ENCODE data around the gene NCKAP5L. TPM values are rescaled to one million over a fixed set of nuclear protein-coding genes. Genes with fewer than 3 reads are reported as not detected.

NCKAP5L gene
- total RNA-seq, 1 donor from 2014 or later = 9.1 TPM

GRCh38 chr12:49809906-49810389, 18.3 kb downstream of the NCKAP5L start:
- Mint-ChIP-seq H3K4me3 (no peak overlapping the region), H3K9me3 (no peaks in the 10 kb centered on the region), H3K27me3 (no peaks in the 10 kb centered on the region), H3K4me1 (peaks cover 22% of the 10 kb centered on the region), H3K27ac (no peak overlapping the region), H3K36me3 (ENCODE audit: low read depth) (peaks cover 10% of the 10 kb centered on the region)
- ATAC-seq (ENCODE audit: low read depth) (no peak), DNase-seq (no peak)
- CTCF ChIA-PET = no interaction called here
- intact Hi-C loops (cut with micrococcal nuclease) = no loop called here
- TF ChIP-seq, protein P1, sequence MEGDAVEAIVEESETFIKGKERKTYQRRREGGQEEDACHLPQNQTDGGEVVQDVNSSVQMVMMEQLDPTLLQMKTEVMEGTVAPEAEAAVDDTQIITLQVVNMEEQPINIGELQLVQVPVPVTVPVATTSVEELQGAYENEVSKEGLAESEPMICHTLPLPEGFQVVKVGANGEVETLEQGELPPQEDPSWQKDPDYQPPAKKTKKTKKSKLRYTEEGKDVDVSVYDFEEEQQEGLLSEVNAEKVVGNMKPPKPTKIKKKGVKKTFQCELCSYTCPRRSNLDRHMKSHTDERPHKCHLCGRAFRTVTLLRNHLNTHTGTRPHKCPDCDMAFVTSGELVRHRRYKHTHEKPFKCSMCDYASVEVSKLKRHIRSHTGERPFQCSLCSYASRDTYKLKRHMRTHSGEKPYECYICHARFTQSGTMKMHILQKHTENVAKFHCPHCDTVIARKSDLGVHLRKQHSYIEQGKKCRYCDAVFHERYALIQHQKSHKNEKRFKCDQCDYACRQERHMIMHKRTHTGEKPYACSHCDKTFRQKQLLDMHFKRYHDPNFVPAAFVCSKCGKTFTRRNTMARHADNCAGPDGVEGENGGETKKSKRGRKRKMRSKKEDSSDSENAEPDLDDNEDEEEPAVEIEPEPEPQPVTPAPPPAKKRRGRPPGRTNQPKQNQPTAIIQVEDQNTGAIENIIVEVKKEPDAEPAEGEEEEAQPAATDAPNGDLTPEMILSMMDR (IDR thresholded peaks at IDR 0.05) = no peak
- POLR2A ChIA-PET = no interaction called here

GRCh38 chr12:49809381-49809905, 18.8 kb downstream of the NCKAP5L start:
- Mint-ChIP-seq H3K9me3 (no peaks in the 10 kb centered on the region), H3K27ac (no peak overlapping the region), H3K36me3 (ENCODE audit: low read depth) (peaks cover 12% of the 10 kb centered on the region), H3K27me3 (no peaks in the 10 kb centered on the region), H3K4me1 (peaks cover 22% of the 10 kb centered on the region), H3K4me3 (no peak overlapping the region)
- intact Hi-C loops (cut with micrococcal nuclease) = no loop called here
- ChIA-PET POLR2A (no interaction called here), CTCF (no interaction called here)
- DNase-seq (no peak), ATAC-seq (ENCODE audit: low read depth) (no peak)
- TF ChIP-seq, protein P1 (IDR thresholded peaks at IDR 0.05) = no peak

- H3K36me3 Mint-ChIP-seq (ENCODE audit: low read depth) = peaks cover 12% of the 10 kb centered on the region
- ChIA-PET CTCF (no interaction called here), POLR2A (no interaction called here)
- ATAC-seq (ENCODE audit: low read depth) (no peak), DNase-seq (no peak)
- H3K4me1 Mint-ChIP-seq = peaks cover 22% of the 10 kb centered on the region
- no peak overlapping the region for H3K27ac Mint-ChIP-seq
- intact Hi-C loops (cut with micrococcal nuclease) = no loop called here
- TF ChIP-seq, protein P1 (IDR thresholded peaks at IDR 0.05) = no peak
- no peaks in the 10 kb centered on the region for H3K27me3 Mint-ChIP-seq
- H3K9me3 Mint-ChIP-seq = no peaks in the 10 kb centered on the region
- no peak overlapping the region for H3K4me3 Mint-ChIP-seq
Observed at GRCh38 chr12:49808686-49809380, 19.4 kb downstream of the NCKAP5L start.

DNA sequence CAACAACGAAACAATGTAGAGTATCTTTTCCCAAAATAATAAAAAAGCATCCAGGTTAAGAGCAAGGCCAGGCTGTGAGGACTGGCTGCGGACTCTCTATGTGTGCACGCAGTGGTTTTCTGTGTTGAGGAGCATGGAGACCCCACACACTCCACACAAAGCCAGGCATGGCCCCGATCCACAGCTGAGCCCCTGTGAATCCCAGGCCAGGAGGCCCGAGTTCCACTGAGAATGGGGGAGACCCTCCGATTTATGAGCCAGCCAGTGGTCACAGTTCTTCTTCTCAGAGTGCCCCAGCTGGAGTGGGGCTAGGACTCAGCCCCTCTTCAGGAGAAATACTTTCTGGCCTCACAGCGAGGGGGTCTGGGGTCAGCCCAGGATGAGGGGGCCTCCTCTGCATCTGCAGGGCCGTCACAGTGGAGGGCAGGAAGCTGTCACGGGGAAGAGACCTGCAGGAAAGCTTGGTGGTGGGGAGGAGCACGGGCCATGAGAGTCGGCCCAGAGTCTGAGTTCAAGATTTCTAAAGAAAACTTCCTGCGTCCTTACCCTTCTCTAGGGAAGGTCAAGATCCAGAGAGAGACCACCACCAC, 20.1 kb downstream of the NCKAP5L start:
- DNase-seq (no peak), ATAC-seq (ENCODE audit: low read depth) (no peak)
- intact Hi-C loops (cut with micrococcal nuclease) = no loop called here
- CTCF ChIA-PET = no interaction called here
- Mint-ChIP-seq H3K4me3 (no peak overlapping the region), H3K27ac (no peak overlapping the region), H3K4me1 (peaks cover 20% of the 10 kb centered on the region), H3K27me3 (no peaks in the 10 kb centered on the region), H3K36me3 (ENCODE audit: low read depth) (peaks cover 12% of the 10 kb centered on the region), H3K9me3 (no peaks in the 10 kb centered on the region)
- POLR2A ChIA-PET = interaction anchor here (0.7 kb wide), 1 partner anchor 67 kb away, joined by 5 read pairs; the partner anchor contains the start of gene TMBIM6
- TF ChIP-seq, protein P1 (IDR thresholded peaks at IDR 0.05) = no peak

GRCh38 chr12:49806877-49807276, 21.3 kb downstream of the NCKAP5L start:
- DNase-seq (no peak), ATAC-seq (ENCODE audit: low read depth) (no peak)
- ChIA-PET CTCF (no interaction called here), POLR2A (no interaction called here)
- intact Hi-C loops (cut with micrococcal nuclease) = no loop called here
- no peaks in the 10 kb centered on the region for H3K27me3 Mint-ChIP-seq
- peaks cover 9% of the 10 kb centered on the region for H3K4me1 Mint-ChIP-seq
- peaks cover 20% of the 10 kb centered on the region for H3K36me3 Mint-ChIP-seq (ENCODE audit: low read depth)
- H3K27ac Mint-ChIP-seq = no peak overlapping the region
- no peak overlapping the region for H3K4me3 Mint-ChIP-seq
- TF ChIP-seq, protein P1 (IDR thresholded peaks at IDR 0.05) = no peak
- no peaks in the 10 kb centered on the region for H3K9me3 Mint-ChIP-seq

All from activated B cell treated with CpG ODN at 0.5 μM for 24 hours (primary cell).